ENCODE data around the gene GBX1.

The GBX1 gene

DNA sequence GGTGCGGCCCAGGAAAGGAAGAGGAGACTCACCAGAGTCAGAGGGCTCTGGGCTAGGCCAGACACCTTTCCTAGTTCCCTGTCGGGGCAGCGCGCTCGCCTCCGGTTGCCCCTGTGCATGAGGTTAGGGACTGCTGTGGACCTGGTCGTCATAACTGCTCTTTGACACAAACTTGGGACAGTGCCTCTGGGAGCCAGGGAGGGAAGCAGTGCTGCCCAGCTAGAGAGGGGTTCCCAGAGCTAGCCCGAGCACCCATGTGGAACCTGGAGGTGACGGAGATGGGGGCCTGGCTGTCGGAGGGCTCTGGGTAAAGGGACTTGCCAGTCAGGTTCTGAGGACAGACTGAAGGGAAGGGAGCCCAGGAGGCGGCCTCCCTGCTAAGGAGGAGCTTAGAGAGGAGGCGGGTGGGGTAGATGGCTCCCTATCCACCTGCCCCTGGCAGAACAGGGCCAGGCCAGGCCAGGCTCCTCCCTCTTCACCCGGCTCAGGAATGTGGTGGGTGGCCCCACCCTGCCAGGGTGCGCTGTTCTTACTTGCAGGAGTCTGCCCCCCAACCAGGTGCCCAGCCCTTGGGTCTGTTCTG, 51.6 kb downstream of the GBX1 start:
- DNase-seq (ENCODE audit: low read depth): no peak
- H3K4me3 ChIP-seq (ENCODE audit: low read depth, low read length): no peak overlapping the region
- TF ChIP-seq, protein P1, sequence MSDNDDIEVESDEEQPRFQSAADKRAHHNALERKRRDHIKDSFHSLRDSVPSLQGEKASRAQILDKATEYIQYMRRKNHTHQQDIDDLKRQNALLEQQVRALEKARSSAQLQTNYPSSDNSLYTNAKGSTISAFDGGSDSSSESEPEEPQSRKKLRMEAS (IDR thresholded peaks at IDR 0.05; ENCODE audit: low read depth, low read length): no peak
- TF ChIP-seq MYC (IDR thresholded peaks at IDR 0.05; ENCODE audit: low read depth, low read length) (no peak), POLR2A (IDR thresholded peaks at IDR 0.05; ENCODE audit: extremely low read depth, insufficient read length) (no peak)
- TF ChIP-seq, protein P2, sequence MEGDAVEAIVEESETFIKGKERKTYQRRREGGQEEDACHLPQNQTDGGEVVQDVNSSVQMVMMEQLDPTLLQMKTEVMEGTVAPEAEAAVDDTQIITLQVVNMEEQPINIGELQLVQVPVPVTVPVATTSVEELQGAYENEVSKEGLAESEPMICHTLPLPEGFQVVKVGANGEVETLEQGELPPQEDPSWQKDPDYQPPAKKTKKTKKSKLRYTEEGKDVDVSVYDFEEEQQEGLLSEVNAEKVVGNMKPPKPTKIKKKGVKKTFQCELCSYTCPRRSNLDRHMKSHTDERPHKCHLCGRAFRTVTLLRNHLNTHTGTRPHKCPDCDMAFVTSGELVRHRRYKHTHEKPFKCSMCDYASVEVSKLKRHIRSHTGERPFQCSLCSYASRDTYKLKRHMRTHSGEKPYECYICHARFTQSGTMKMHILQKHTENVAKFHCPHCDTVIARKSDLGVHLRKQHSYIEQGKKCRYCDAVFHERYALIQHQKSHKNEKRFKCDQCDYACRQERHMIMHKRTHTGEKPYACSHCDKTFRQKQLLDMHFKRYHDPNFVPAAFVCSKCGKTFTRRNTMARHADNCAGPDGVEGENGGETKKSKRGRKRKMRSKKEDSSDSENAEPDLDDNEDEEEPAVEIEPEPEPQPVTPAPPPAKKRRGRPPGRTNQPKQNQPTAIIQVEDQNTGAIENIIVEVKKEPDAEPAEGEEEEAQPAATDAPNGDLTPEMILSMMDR (IDR thresholded peaks at IDR 0.05; ENCODE audit: low read depth, low read length): no peak

DNA sequence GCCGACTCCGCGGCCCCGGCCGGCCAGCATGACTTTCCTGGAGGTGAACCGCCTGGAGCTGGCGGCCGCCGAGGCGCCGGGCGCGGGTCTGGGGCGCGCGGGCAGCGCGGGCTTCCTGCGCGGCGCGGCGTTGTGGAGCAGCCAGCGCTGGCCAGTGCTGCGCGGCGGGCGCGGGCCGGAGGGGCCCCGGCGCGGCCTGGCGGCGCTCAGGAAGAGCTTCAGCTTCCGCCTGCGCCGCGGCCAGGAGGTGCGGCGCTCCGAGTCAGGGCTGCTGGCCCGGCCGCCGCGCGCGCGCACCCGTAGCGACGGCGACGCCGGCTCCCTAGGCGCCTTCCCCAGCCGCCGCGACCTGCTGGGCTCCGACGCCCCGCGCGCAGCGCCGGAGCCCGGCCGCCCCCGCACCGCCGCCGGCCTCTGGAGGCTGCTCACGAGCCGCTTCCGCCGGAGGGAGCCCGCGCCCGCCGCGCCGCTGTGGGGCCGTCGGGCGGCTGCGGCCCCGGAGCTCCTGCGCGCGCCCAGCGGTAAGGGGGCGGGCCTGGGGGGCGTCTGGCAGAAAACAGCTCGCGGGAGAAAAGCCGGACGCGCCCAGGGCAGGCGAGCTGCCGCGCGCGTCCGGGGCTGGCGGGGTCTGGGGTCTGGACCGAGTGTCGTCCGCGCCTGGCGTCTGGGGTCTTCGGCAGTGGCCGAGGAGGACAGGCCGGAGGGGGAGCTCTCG, 52.2 kb downstream of the GBX1 start:
- TF ChIP-seq, protein P2 (IDR thresholded peaks at IDR 0.05; ENCODE audit: low read depth, low read length): no peak
- TF ChIP-seq MYC (IDR thresholded peaks at IDR 0.05; ENCODE audit: low read depth, low read length): no peak
- TF ChIP-seq, protein P1 (IDR thresholded peaks at IDR 0.05; ENCODE audit: low read depth, low read length): no peak
- no peak for TF ChIP-seq POLR2A (IDR thresholded peaks at IDR 0.05; ENCODE audit: extremely low read depth, insufficient read length)
- DNase-seq (ENCODE audit: low read depth): no peak

DNA sequence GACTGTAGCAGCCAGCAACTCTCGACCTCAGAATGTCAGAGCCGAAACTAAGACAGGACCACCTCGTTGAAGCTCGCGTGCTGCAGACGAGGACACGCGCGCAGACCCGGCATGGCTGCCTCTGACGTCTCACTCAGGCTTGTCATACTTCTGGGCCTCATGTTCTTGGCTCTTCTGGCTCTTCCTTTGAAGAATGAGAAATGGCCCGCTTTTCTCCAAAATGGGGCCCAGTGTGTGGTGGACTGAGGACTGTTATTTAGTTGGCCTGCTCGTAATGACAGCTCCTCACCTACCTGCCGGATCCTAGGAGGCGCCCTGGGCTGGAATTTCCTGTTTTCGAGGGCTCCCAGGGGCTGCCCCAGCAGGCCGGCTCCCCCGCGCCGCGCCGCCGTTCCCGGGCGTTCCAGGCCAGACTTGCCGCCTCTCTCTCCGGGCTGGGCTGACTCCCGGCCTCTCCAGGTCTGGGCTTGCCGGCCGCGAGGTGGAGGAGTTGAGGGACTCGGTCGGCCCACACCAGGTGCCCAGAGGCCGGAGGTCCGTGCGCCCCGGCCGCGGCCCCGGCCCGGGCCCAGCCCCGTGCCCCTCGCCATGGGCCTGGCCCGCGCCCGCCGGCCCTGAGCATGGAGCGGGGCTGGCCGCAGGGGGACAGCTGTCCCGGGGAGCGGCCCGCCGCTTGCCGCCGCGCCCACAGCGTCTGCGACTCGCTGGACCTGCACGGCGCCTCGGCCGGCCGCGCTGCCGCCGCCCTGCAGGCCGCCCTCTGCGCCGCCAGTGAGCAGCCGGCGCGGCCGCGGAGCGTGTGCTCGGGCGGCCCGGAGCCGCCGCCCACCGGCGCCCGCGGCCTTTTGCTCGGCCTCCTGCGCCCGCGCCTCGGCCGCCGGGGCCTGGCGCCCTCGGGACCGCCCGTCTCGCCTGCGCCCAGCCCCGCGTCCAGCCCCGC, 53.1 kb downstream of the GBX1 start:
- no peak for DNase-seq (ENCODE audit: low read depth)
- H3K4me3 ChIP-seq (ENCODE audit: low read depth, low read length): no peak overlapping the region
- no peak for TF ChIP-seq MYC (IDR thresholded peaks at IDR 0.05; ENCODE audit: low read depth, low read length)
- no peak for TF ChIP-seq POLR2A (IDR thresholded peaks at IDR 0.05; ENCODE audit: extremely low read depth, insufficient read length)
- TF ChIP-seq, protein P2 (IDR thresholded peaks at IDR 0.05; ENCODE audit: low read depth, low read length): no peak
- TF ChIP-seq, protein P1 (IDR thresholded peaks at IDR 0.05; ENCODE audit: low read depth, low read length): no peak

More for the DNA sequence above, 52.2 kb downstream of the GBX1 start:
- no peak overlapping the region for H3K4me3 ChIP-seq (ENCODE audit: low read depth, low read length)

DNA sequence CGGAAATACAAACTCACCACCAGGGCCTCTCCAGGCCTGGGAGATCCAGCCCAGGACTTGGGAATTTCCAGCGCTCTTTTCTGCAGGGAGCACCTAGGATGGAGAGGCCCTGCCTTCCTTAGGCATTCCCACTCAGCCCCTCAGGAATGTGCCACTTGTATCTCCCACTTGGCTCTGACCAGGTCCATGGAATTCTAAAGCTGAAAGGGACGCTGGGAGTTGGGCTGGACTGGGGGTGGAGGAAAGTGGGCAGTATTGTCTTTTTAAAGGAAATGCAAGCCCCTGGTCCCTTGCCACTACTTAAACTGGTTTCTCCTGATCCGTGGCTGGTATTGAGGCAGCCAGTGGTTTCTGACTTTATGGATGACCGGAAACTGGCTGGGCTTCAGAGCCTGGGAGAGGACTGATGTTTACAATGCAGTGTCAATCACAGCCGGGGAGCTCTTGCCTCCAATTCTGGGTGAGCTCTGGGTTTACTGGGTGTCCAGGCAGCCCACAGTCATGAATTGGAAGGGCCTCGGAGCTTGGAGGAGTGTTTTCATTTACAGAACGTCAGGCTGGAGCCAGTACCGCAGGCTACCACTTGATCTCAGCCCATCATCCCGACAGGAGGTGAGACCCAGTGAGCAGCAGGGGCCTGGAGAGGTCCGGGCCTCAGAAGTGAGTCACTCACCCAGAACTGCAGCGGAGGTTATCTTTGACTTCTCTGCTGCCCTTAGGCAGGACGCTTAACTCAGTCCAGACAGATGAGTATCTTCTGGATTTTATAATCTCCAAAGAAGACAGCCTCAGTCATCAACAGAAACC, 53.9 kb downstream of the GBX1 start:
- DNase-seq (ENCODE audit: low read depth): no peak
- TF ChIP-seq, protein P1 (IDR thresholded peaks at IDR 0.05; ENCODE audit: low read depth, low read length): no peak
- TF ChIP-seq POLR2A (IDR thresholded peaks at IDR 0.05; ENCODE audit: extremely low read depth, insufficient read length): no peak
- TF ChIP-seq MYC (IDR thresholded peaks at IDR 0.05; ENCODE audit: low read depth, low read length): no peak
- TF ChIP-seq, protein P2 (IDR thresholded peaks at IDR 0.05; ENCODE audit: low read depth, low read length): no peak
- no peak overlapping the region for H3K4me3 ChIP-seq (ENCODE audit: low read depth, low read length)
